HepG2 (cell line): ENCODE data around the gene FHIT.

Source experiments
- FOXP1 ChIP-seq, 2 experiments: fragments of 450-650 bp in 1 of 2; IDR thresholded peaks; 2 replicates each; pipeline ENCODE4 v1.6.1; 2017 to 2018; ENCODE audit warnings: antibody characterized with exemption in 1 of 2
- GLI4 ChIP-seq: sonication (generic); formaldehyde crosslinking; IDR thresholded peaks from 2 replicates; pipeline ENCODE4 v1.5.1; 2020; ENCODE audit warnings: missing genetic modification reagents, mild to moderate bottlenecking, moderate library complexity, borderline replicate concordance
- ZFX ChIP-seq: sonication (generic); formaldehyde crosslinking; IDR thresholded peaks from 2 replicates; pipeline ENCODE4 v1.4.0; 2020; ENCODE audit warnings: mild to moderate bottlenecking, low read depth, missing genetic modification reagents, moderate library complexity
- TF ChIP-seq, protein P1 (sequence below), 2 experiments: sonication (generic) in 1 of 2; formaldehyde crosslinking in 1 of 2; IDR thresholded peaks; 2 replicates each; pipeline versions ENCODE4 v1.5.1 to v1.6.1; 2011 to 2020; ENCODE audit warnings: borderline replicate concordance in 1 of 2, low read depth in 1 of 2, low read length in 1 of 2, mild to moderate bottlenecking in 1 of 2, missing genetic modification reagents in 1 of 2, moderate library complexity in 1 of 2

DNA sequence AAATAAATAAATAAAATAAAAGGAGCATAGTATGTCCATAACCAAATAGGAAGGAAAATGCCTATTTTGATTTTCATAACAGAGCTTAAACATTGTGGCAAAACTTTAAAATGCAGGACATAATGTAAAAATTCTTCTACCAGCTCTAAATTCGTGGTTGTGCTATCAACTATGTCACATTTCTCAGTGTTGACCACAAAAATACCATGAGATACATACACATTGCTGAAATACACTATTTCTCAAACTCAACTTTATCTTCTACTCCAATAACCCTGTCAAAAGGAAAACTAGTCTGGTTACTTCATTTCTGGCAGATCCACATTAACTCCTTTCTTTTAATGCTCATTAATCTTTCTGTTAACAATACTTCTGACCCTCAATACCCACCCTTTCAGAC lies 523.2 kb downstream of the FHIT start:
- TF ChIP-seq GLI4: no peak
- TF ChIP-seq ZFX (CRISPR knock-in tag): no peak
- no peak for TF ChIP-seq FOXP1 (IDR thresholded peaks at IDR 0.05)
- TF ChIP-seq FOXP1 (CRISPR knock-in tag; IDR thresholded peaks at IDR 0.05): no peak
- TF ChIP-seq, protein P1, sequence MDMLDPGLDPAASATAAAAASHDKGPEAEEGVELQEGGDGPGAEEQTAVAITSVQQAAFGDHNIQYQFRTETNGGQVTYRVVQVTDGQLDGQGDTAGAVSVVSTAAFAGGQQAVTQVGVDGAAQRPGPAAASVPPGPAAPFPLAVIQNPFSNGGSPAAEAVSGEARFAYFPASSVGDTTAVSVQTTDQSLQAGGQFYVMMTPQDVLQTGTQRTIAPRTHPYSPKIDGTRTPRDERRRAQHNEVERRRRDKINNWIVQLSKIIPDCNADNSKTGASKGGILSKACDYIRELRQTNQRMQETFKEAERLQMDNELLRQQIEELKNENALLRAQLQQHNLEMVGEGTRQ (IDR thresholded peaks at IDR 0.05; ENCODE audit: low read depth, low read length): no peak
- TF ChIP-seq, protein P1 (CRISPR knock-in tag; IDR thresholded peaks at IDR 0.05; ENCODE audit: borderline replicate concordance): no peak
